GM21529 (cell line): ENCODE results near the gene SCYL1.

ENCODE experiments used
- ATAC-seq: cut with Tn5 transposase; IDR thresholded peaks from one replicate; pipeline ENCODE4 v1.9.1; 2021; ENCODE audit not compliant: unreplicated experiment

SCYL1 gene

DNA sequence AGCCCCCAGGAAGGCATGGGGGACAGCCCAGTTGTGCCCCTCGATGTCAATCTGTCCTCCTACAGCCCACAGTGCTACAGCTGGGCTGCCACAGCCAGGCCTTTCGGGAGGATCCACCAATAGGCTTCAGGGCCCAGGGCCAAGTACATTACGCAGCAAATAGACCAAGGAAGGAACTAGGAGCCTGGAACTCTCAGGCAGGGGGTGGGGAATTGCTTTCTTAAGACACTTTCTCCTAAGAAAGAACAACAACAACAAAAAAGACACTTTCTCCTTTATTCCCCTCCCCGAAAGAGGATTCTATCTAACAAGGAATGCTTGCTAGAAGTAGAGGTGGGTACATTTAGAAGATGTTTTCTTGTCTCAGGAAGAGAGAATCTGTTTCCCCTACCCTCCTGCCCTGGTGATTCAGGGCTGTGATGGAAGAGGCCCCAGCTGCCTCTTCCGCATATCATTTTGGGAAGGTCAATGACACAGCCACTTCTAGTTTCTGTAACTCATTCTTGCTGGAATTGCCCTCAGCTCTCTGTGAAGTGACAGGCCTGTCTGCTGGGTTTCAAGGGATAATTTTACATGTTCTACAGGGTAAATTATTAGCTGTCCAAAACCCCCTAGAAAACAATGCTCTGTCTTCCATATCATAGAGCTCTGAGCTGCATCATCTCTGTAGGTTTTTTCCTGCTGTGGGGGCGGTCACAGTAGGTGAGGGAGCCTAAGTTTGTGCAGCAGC, 32.1 kb upstream of the SCYL1 start:
- peak; percentile 25 for ATAC-seq

DNA sequence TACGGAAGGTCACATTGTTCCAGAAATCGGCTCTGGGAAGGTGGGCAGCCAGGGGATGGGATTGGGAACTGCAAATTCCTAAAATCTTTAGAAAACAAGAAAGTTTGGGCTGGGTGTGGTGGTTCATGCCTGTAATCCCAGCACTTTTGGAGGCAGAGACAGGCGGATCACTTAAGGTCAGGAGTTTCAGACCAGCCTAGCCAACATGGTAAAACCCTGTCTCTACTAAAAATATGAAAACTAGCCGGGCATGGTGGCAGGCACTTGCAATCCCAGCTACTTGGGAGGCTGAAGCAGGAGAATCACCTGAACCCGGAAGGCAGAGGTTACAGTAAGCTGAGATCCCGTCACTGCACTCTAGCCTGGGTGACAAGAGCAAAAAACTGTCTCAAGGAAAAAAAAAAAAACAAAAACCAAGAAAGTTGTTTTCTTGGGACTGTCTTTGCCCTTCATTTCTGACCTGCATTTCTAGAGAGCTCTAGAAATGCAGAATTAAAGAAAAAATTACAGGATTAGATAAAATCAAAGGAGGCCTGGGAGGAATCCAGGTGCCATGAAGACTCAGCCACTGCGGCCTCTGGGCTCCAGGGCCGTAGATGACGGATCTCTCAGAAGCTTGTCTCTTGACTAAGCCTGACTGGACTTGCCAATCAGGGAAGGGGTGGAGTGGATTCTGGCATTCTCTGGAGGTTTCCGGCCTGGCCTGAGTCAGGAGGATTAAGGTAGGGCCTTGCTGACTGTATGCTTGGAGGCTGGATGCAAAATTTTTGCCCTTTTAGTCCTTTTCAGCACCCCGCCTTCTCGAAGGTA, 31.3 kb upstream of the SCYL1 start:
- ATAC-seq = no peak

DNA sequence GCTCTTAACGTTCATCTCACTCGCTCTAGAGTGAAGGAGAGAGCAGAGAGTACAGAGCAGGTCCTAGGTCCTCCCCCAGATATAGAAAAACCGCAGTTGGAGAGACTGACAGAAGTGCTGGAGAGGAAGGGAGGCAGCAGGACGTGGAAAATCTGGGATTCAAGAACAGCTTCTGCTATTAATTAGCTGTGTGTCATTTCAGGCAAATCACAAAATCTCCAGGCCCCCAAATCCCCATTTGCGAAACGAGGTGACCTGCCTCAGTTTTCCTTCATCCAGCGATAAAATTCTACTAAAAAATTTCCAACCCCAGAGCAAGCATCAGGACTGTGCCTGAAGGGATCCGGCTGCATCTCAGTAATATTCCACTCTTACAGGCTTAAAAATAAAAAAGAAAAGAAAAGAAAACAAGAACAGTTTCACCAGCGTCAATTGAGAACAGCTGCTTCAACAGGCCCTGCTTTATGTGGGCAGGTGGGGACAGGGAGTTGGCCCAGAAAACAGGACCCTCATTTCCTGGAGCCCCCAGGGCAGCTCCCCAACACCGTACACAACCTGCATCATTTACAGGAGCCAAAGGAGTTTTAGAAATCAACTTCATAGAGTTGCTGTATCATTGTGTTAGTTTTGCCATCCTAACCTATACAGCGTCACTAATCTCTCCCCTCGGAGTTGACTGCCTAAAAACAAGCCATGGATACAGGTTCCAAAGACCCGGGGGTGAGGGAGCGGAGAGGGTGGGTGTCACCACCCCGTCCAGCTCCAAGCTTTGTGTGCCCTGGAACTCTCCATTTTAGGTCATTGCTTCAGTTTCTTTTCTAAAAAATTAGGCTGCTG, 28.4 kb upstream of the SCYL1 start:
- no peak for ATAC-seq

DNA sequence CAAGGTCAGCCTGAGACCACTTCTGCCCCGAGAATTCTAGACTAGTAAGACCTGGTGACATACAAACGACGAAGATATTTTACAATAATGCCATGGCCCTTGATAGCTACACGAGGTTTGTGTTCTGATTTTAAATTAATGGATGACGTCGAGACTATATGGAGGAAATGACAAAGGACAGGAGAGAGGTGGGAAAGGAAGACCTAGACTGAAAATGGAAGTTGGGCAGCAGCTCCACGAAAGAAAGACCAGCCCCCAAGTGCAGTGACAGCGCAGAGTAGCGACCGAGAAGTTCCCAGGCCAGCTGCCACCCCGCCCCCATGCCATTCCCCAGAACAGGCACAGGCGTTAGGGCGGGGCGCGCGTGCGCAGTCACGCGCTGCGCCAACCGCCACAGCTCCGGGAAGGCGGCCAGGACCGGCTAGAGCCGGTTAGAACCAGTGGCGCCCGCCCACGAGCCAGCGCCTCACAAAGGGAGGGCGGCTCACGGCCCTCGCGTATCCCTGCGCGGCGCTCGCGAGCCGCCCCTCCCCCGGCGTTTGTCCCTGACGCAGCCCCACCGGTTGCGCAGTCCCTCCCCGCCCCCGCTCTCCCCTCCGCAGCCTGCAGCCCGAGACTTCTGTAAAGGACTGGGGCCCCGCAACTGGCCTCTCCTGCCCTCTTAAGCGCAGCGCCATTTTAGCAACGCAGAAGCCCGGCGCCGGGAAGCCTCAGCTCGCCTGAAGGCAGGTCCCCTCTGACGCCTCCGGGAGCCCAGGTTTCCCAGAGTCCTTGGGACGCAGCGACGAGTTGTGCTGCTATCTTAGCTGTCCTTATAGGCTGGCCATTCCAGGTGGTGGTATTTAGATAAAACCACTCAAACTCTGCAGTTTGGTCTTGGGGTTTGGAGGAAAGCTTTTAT, 27.5 kb upstream of the SCYL1 start:
- peak; percentile 55 for ATAC-seq

DNA sequence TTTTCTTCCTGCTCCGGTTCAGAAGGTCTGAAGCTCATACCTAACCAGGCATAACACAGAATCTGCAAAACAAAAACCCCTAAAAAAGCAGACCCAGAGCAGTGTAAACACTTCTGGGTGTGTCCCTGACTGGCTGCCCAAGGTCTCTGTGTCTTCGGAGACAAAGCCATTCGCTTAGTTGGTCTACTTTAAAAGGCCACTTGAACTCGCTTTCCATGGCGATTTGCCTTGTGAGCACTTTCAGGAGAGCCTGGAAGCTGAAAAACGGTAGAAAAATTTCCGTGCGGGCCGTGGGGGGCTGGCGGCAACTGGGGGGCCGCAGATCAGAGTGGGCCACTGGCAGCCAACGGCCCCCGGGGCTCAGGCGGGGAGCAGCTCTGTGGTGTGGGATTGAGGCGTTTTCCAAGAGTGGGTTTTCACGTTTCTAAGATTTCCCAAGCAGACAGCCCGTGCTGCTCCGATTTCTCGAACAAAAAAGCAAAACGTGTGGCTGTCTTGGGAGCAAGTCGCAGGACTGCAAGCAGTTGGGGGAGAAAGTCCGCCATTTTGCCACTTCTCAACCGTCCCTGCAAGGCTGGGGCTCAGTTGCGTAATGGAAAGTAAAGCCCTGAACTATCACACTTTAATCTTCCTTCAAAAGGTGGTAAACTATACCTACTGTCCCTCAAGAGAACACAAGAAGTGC, 26.7 kb upstream of the SCYL1 start:
- ATAC-seq = no peak

DNA sequence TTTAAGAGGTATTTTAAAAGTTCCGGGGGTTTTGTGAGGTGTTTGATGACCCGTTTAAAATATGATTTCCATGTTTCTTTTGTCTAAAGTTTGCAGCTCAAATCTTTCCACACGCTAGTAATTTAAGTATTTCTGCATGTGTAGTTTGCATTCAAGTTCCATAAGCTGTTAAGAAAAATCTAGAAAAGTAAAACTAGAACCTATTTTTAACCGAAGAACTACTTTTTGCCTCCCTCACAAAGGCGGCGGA, 26.2 kb upstream of the SCYL1 start:
- ATAC-seq = no peak

DNA sequence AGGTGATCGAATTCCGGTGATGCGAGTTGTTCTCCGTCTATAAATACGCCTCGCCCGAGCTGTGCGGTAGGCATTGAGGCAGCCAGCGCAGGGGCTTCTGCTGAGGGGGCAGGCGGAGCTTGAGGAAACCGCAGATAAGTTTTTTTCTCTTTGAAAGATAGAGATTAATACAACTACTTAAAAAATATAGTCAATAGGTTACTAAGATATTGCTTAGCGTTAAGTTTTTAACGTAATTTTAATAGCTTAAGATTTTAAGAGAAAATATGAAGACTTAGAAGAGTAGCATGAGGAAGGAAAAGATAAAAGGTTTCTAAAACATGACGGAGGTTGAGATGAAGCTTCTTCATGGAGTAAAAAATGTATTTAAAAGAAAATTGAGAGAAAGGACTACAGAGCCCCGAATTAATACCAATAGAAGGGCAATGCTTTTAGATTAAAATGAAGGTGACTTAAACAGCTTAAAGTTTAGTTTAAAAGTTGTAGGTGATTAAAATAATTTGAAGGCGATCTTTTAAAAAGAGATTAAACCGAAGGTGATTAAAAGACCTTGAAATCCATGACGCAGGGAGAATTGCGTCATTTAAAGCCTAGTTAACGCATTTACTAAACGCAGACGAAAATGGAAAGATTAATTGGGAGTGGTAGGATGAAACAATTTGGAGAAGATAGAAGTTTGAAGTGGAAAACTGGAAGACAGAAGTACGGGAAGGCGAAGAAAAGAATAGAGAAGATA, 25.7 kb upstream of the SCYL1 start, which contains the start of gene MALAT1:
MALAT1 (plus strand) TSS at position 69 of the 736 bp plus-strand sequence.
- no peak for ATAC-seq

DNA sequence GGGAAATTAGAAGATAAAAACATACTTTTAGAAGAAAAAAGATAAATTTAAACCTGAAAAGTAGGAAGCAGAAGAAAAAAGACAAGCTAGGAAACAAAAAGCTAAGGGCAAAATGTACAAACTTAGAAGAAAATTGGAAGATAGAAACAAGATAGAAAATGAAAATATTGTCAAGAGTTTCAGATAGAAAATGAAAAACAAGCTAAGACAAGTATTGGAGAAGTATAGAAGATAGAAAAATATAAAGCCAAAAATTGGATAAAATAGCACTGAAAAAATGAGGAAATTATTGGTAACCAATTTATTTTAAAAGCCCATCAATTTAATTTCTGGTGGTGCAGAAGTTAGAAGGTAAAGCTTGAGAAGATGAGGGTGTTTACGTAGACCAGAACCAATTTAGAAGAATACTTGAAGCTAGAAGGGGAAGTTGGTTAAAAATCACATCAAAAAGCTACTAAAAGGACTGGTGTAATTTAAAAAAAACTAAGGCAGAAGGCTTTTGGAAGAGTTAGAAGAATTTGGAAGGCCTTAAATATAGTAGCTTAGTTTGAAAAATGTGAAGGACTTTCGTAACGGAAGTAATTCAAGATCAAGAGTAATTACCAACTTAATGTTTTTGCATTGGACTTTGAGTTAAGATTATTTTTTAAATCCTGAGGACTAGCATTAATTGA, 25.0 kb upstream of the SCYL1 start:
- ATAC-seq = no peak

DNA sequence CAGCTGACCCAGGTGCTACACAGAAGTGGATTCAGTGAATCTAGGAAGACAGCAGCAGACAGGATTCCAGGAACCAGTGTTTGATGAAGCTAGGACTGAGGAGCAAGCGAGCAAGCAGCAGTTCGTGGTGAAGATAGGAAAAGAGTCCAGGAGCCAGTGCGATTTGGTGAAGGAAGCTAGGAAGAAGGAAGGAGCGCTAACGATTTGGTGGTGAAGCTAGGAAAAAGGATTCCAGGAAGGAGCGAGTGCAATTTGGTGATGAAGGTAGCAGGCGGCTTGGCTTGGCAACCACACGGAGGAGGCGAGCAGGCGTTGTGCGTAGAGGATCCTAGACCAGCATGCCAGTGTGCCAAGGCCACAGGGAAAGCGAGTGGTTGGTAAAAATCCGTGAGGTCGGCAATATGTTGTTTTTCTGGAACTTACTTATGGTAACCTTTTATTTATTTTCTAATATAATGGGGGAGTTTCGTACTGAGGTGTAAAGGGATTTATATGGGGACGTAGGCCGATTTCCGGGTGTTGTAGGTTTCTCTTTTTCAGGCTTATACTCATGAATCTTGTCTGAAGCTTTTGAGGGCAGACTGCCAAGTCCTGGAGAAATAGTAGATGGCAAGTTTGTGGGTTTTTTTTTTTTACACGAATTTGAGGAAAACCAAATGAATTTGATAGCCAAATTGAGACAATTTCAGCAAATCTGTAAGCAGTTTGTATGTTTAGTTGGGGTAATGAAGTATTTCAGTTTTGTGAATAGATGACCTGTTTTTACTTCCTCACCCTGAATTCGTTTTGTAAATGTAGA, 24.3 kb upstream of the SCYL1 start:
- no peak for ATAC-seq

DNA sequence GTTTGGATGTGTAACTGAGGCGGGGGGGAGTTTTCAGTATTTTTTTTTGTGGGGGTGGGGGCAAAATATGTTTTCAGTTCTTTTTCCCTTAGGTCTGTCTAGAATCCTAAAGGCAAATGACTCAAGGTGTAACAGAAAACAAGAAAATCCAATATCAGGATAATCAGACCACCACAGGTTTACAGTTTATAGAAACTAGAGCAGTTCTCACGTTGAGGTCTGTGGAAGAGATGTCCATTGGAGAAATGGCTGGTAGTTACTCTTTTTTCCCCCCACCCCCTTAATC, 23.8 kb upstream of the SCYL1 start:
- no peak for ATAC-seq

DNA sequence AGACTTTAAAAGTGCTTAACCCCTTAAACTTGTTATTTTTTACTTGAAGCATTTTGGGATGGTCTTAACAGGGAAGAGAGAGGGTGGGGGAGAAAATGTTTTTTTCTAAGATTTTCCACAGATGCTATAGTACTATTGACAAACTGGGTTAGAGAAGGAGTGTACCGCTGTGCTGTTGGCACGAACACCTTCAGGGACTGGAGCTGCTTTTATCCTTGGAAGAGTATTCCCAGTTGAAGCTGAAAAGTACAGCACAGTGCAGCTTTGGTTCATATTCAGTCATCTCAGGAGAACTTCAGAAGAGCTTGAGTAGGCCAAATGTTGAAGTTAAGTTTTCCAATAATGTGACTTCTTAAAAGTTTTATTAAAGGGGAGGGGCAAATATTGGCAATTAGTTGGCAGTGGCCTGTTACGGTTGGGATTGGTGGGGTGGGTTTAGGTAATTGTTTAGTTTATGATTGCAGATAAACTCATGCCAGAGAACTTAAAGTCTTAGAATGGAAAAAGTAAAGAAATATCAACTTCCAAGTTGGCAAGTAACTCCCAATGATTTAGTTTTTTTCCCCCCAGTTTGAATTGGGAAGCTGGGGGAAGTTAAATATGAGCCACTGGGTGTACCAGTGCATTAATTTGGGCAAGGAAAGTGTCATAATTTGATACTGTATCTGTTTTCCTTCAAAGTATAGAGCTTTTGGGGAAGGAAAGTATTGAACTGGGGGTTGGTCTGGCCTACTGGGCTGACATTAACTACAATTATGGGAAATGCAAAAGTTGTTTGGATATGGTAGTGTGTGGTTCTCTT, 23.2 kb upstream of the SCYL1 start:
- no peak for ATAC-seq

DNA sequence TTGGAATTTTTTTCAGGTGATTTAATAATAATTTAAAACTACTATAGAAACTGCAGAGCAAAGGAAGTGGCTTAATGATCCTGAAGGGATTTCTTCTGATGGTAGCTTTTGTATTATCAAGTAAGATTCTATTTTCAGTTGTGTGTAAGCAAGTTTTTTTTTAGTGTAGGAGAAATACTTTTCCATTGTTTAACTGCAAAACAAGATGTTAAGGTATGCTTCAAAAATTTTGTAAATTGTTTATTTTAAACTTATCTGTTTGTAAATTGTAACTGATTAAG, 22.7 kb upstream of the SCYL1 start:
- no peak for ATAC-seq

DNA sequence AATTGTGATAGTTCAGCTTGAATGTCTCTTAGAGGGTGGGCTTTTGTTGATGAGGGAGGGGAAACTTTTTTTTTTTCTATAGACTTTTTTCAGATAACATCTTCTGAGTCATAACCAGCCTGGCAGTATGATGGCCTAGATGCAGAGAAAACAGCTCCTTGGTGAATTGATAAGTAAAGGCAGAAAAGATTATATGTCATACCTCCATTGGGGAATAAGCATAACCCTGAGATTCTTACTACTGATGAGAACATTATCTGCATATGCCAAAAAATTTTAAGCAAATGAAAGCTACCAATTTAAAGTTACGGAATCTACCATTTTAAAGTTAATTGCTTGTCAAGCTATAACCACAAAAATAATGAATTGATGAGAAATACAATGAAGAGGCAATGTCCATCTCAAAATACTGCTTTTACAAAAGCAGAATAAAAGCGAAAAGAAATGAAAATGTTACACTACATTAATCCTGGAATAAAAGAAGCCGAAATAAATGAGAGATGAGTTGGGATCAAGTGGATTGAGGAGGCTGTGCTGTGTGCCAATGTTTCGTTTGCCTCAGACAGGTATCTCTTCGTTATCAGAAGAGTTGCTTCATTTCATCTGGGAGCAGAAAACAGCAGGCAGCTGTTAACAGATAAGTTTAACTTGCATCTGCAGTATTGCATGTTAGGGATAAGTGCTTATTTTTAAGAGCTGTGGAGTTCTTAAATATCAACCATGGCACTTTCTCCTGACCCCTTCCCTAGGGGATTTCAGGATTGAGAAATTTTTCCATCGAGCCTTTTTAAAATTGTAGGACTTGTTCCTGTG, 22.1 kb upstream of the SCYL1 start:
- ATAC-seq = no peak

DNA sequence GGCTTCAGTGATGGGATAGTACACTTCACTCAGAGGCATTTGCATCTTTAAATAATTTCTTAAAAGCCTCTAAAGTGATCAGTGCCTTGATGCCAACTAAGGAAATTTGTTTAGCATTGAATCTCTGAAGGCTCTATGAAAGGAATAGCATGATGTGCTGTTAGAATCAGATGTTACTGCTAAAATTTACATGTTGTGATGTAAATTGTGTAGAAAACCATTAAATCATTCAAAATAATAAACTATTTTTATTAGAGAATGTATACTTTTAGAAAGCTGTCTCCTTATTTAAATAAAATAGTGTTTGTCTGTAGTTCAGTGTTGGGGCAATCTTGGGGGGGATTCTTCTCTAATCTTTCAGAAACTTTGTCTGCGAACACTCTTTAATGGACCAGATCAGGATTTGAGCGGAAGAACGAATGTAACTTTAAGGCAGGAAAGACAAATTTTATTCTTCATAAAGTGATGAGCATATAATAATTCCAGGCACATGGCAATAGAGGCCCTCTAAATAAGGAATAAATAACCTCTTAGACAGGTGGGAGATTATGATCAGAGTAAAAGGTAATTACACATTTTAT, 21.4 kb upstream of the SCYL1 start:
- ATAC-seq = no peak

DNA sequence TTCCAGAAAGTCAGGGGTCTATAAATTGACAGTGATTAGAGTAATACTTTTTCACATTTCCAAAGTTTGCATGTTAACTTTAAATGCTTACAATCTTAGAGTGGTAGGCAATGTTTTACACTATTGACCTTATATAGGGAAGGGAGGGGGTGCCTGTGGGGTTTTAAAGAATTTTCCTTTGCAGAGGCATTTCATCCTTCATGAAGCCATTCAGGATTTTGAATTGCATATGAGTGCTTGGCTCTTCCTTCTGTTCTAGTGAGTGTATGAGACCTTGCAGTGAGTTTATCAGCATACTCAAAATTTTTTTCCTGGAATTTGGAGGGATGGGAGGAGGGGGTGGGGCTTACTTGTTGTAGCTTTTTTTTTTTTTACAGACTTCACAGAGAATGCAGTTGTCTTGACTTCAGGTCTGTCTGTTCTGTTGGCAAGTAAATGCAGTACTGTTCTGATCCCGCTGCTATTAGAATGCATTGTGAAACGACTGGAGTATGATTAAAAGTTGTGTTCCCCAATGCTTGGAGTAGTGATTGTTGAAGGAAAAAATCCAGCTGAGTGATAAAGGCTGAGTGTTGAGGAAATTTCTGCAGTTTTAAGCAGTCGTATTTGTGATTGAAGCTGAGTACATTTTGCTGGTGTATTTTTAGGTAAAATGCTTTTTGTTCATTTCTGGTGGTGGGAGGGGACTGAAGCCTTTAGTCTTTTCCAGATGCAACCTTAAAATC, 20.8 kb upstream of the SCYL1 start:
- no peak for ATAC-seq
